ENCODE data around the gene STAT3. TPM values are rescaled to one million over a fixed set of nuclear protein-coding genes. Genes with fewer than 3 reads are reported as not detected.
A peak's percentile ranks its signal among the peaks of the same experiment; 100 is the strongest.

Gene STAT3
- total RNA-seq, 4 donors from 2014 or later: 178 to 219 (median 191) TPM

GRCh38 chr17:42313773-42314566 lies 74.3 kb downstream of the STAT3 start:
- TF ChIP-seq CTCF (IDR thresholded peaks at IDR 0.05) (no peak), POLR2A (IDR thresholded peaks at IDR 0.05) (no peak)
- Histone ChIP-seq H3K9me3 (no peaks in the 10 kb centered on the region), H3K27ac (peak overlapping the region in 2 of 4 donors; percentile 6 to 85), H3K36me3 (peaks cover 0 to 63% (median 0%) of the 10 kb centered on the region in 3 donors), H3K27me3 (no peaks in the 10 kb centered on the region), H3K4me3 (no peak overlapping the region), H3K4me1 (peaks cover 0 to 38% (median 23%) of the 10 kb centered on the region in 4 donors)
- no peak for DNase-seq

GRCh38 chr17:42313389-42313772 lies 74.9 kb downstream of the STAT3 start:
- peak overlapping the region in 1 of 4 donors; percentile 85 for H3K27ac ChIP-seq
- H3K4me1 ChIP-seq: peaks cover 0 to 38% (median 23%) of the 10 kb centered on the region in 4 donors
- no peak for DNase-seq
- H3K9me3 ChIP-seq: no peaks in the 10 kb centered on the region
- no peak for TF ChIP-seq POLR2A (IDR thresholded peaks at IDR 0.05)
- TF ChIP-seq CTCF (IDR thresholded peaks at IDR 0.05): no peak
- no peak overlapping the region for H3K4me3 ChIP-seq
- H3K36me3 ChIP-seq: peaks cover 0 to 58% (median 0%) of the 10 kb centered on the region in 3 donors
- H3K27me3 ChIP-seq: no peaks in the 10 kb centered on the region

GRCh38 chr17:42312285-42313130 lies 75.7 kb downstream of the STAT3 start:
- H3K27me3 ChIP-seq: no peaks in the 10 kb centered on the region
- peak overlapping the region; percentile 45 to 85 (median 70) for H3K27ac ChIP-seq
- H3K9me3 ChIP-seq: no peaks in the 10 kb centered on the region
- H3K36me3 ChIP-seq: peaks cover 0 to 58% (median 0%) of the 10 kb centered on the region in 3 donors
- H3K4me1 ChIP-seq: peaks cover 0 to 38% (median 23%) of the 10 kb centered on the region in 4 donors
- peak overlapping the region; percentile 19 to 43 (median 29) for H3K4me3 ChIP-seq
- peak; percentile 84 to 91 (median 84) for DNase-seq
- TF ChIP-seq POLR2A (IDR thresholded peaks at IDR 0.05): no peak
- peak; percentile 24 to 63 (median 60) for TF ChIP-seq CTCF (IDR thresholded peaks at IDR 0.05)

- Histone ChIP-seq H3K36me3 (peaks cover 0 to 57% (median 0%) of the 10 kb centered on the region in 3 donors), H3K4me3 (peak overlapping the region in 2 of 4 donors; percentile 27 to 43), H3K9me3 (no peaks in the 10 kb centered on the region), H3K27ac (peak overlapping the region; percentile 45 to 85 (median 70)), H3K4me1 (peaks cover 0 to 38% (median 23%) of the 10 kb centered on the region in 4 donors), H3K27me3 (no peaks in the 10 kb centered on the region)
- TF ChIP-seq POLR2A (IDR thresholded peaks at IDR 0.05) (no peak), CTCF (IDR thresholded peaks at IDR 0.05) (no peak)
- no peak for DNase-seq
These were observed 76.3 kb downstream of the STAT3 start for GRCh38 chr17:42312035-42312284.

GRCh38 chr17:42311240-42312034 lies 76.8 kb downstream of the STAT3 start:
- Histone ChIP-seq H3K36me3 (peaks cover 0 to 57% (median 0%) of the 10 kb centered on the region in 3 donors), H3K4me1 (peaks cover 0 to 38% (median 23%) of the 10 kb centered on the region in 4 donors), H3K27me3 (no peaks in the 10 kb centered on the region), H3K4me3 (no peak overlapping the region), H3K9me3 (no peaks in the 10 kb centered on the region), H3K27ac (peak overlapping the region; percentile 45 to 85 (median 70))
- DNase-seq: peak; percentile 60 to 82 (median 62)
- TF ChIP-seq CTCF (IDR thresholded peaks at IDR 0.05) (no peak), POLR2A (IDR thresholded peaks at IDR 0.05) (no peak)
